IMR-90 (cell line): ENCODE data around the gene BTBD9. TPM values are rescaled to one million over a fixed set of nuclear protein-coding genes. Genes with fewer than 3 reads are reported as not detected.
A peak's percentile ranks its signal among the peaks of the same experiment; 100 is the strongest.

Experiments
- ATAC-seq: fragments of 200-7000 bp; cut with Tn5 transposase; 2 replicates; pipeline ENCODE4 v1.9.1; 2020; ENCODE audit warnings: low read depth, mild to moderate bottlenecking, moderate library complexity
- BruUV-seq: library from RNA; stranded (reverse); fragments of 400-500 nt; replicated peaks from 2 replicates; lab custom pipeline; 2021; lab: Mats Ljungman, UMichigan
- CTCF ChIA-PET: fragments of 300-600 bp; formaldehyde crosslinking; extraction: SDS; loops from one replicate; lab custom pipeline; 2021; ENCODE audit warnings: antibody characterized with exemption; lab: Yijun Ruan, JAX
- POLR2A ChIA-PET: fragments of 300-600 bp; sonication (Branson Sonifier 250); formaldehyde crosslinking; loops from one replicate; lab custom pipeline; 2022; ENCODE audit warnings: antibody characterized with exemption; ENCODE audit not compliant: unreplicated experiment; lab: Charles Lee
- DNase-seq: peaks from one replicate; pipeline ENCODE4 v3.0.0; 2013
- H2AFZ ChIP-seq: replicated peaks from 2 replicates; pipeline ENCODE3; 2013; ENCODE audit warnings: low read length, mild to moderate bottlenecking; ENCODE audit not compliant: poor library complexity
- H2AK5ac ChIP-seq: 2 replicates; pipeline ENCODE4 v1.6.1; 2013; ENCODE audit warnings: low read depth, low read length, inconsistent platforms
- H2AK9ac ChIP-seq: replicated peaks from 2 replicates; pipeline ENCODE3; 2013; ENCODE audit warnings: mild to moderate bottlenecking, low read depth, low read length, moderate library complexity; ENCODE audit not compliant: poor library complexity
- H2BK120ac ChIP-seq: 2 replicates; pipeline ENCODE4 v1.6.1; 2013; ENCODE audit warnings: low read depth, low read length, inconsistent platforms
- H2BK15ac ChIP-seq: 3 replicates; pipeline ENCODE4 v1.6.1; 2013; ENCODE audit warnings: low read depth, low read length, inconsistent platforms
- H2BK20ac ChIP-seq: 2 replicates; pipeline ENCODE4 v1.6.1; 2013; ENCODE audit warnings: low read depth, mild to moderate bottlenecking, inconsistent platforms, low read length, moderate library complexity
- H2BK5ac ChIP-seq: 2 replicates; pipeline ENCODE4 v1.6.1; 2013; ENCODE audit warnings: mild to moderate bottlenecking, low read depth, low read length, inconsistent platforms; ENCODE audit not compliant: poor library complexity, severe bottlenecking
- H3K14ac ChIP-seq: replicated peaks from 2 replicates; pipeline ENCODE4 v1.6.1; 2013; ENCODE audit warnings: low read depth, low read length, inconsistent platforms
- H3K18ac ChIP-seq: 2 replicates; pipeline ENCODE4 v1.6.1; 2013; ENCODE audit warnings: low read depth, low read length, control low read depth
- H3K23ac ChIP-seq: 2 replicates; pipeline ENCODE4 v1.6.1; 2013; ENCODE audit warnings: low read depth, low read length, inconsistent platforms
- H3K27ac ChIP-seq: 2 replicates; pipeline ENCODE4 v1.5.1; 2013; ENCODE audit warnings: mild to moderate bottlenecking, control low read depth, low read length; ENCODE audit not compliant: insufficient read depth
- H3K27me3 ChIP-seq: 2 replicates; pipeline ENCODE4 v1.6.1; 2013; ENCODE audit warnings: low read length; ENCODE audit not compliant: control insufficient read depth, insufficient read depth
- H3K36me3 ChIP-seq: 2 replicates; pipeline ENCODE4 v1.6.1; 2013; ENCODE audit warnings: low read length, mixed read lengths; ENCODE audit not compliant: control insufficient read depth, insufficient read depth
- H3K4ac ChIP-seq: 2 replicates; pipeline ENCODE4 v1.6.1; 2013; ENCODE audit warnings: low read depth, low read length, inconsistent platforms
- H3K4me1 ChIP-seq: 2 replicates; pipeline ENCODE4 v1.6.1; 2013; ENCODE audit warnings: low read length, mixed read lengths; ENCODE audit not compliant: control insufficient read depth, insufficient read depth
- H3K4me2 ChIP-seq: 2 replicates; pipeline ENCODE4 v1.6.1; 2013; ENCODE audit warnings: low read depth, mild to moderate bottlenecking, control low read depth, low read length, moderate library complexity
- H3K4me3 ChIP-seq: 2 replicates; pipeline ENCODE4 v1.5.1; 2013; ENCODE audit warnings: low read depth, mild to moderate bottlenecking, control low read depth, low read length, moderate library complexity; ENCODE audit not compliant: insufficient read depth
- H3K56ac ChIP-seq: 2 replicates; pipeline ENCODE4 v1.6.1; 2013; ENCODE audit warnings: low read length, inconsistent platforms; ENCODE audit not compliant: insufficient read depth; ENCODE audit errors: extremely low read depth
- H3K79me1 ChIP-seq, 2 experiments: 2 replicates each; pipeline ENCODE4 v1.6.1; 2013; ENCODE audit warnings: low read length in 2 of 2, inconsistent platforms in 1 of 2, low read depth in 1 of 2
- H3K9ac ChIP-seq: 2 replicates; pipeline ENCODE4 v1.6.1; 2013; ENCODE audit warnings: low read depth, low read length, control low read depth
- H3K9me1 ChIP-seq: 2 replicates; pipeline ENCODE4 v1.6.1; 2013; ENCODE audit warnings: low read length, inconsistent platforms; ENCODE audit not compliant: insufficient read depth
- H3K9me3 ChIP-seq: 2 replicates; pipeline ENCODE4 v1.6.1; 2013; ENCODE audit warnings: low read length; ENCODE audit not compliant: control insufficient read depth, insufficient read depth
- H4K20me1 ChIP-seq: 2 replicates; pipeline ENCODE4 v1.6.1; 2013; ENCODE audit warnings: low read length, inconsistent platforms; ENCODE audit not compliant: insufficient read depth
- H4K5ac ChIP-seq: 2 replicates; pipeline ENCODE4 v1.6.1; 2013; ENCODE audit warnings: mild to moderate bottlenecking, low read depth, low read length, control low read depth
- H4K8ac ChIP-seq, 2 experiments: 2 replicates each; pipeline ENCODE4 v1.6.1; 2013; ENCODE audit warnings: low read depth in 2 of 2, low read length in 2 of 2, control low read depth in 1 of 2, inconsistent platforms in 1 of 2
- H4K91ac ChIP-seq: 2 replicates; pipeline ENCODE4 v1.6.1; 2013; ENCODE audit warnings: low read depth, low read length, inconsistent platforms; ENCODE audit not compliant: insufficient read depth
- MAFK ChIP-seq: IDR thresholded peaks from 2 replicates; pipeline ENCODE4 v1.6.1; 2012; ENCODE audit warnings: low read depth, low read length, improper control_type of control experiment
- RFX5 ChIP-seq: IDR thresholded peaks from 2 replicates; pipeline ENCODE4 v1.8.0; 2012; ENCODE audit warnings: low read depth, mild to moderate bottlenecking, low read length, moderate library complexity
- dilution Hi-C: fragments of 300-500 bp; cut with HindIII; formaldehyde crosslinking; loops from one replicate; pipeline ENCODE4 v1.14.3; 2018; ENCODE audit warnings: low sequenced_read_pairs; ENCODE audit not compliant: unreplicated experiment
- in situ Hi-C: fragments of 300-500 bp; cut with MboI; formaldehyde crosslinking; loops from 3 replicates; pipeline ENCODE4 v1.14.3; 2019; ENCODE audit warnings: low sequenced_read_pairs, inconsistent platforms, mixed read lengths
- intact Hi-C: fragments of 100-400 bp; cut with micrococcal nuclease; formaldehyde crosslinking; loops from 2 replicates; pipeline ENCODE4 v1.10.0; 2022
- polyA plus RNA-seq, 3 experiments: library from polyadenylated mRNA; depleted of rRNA; stranded (reverse); fragments of >200 nt; gene quantifications; 2 replicates each; pipeline ENCODE4 v1.2.3, GENCODE V29; 2012; ENCODE audit warnings: low replicate concordance in 1 of 3
- total RNA-seq: library from RNA; depleted of rRNA; stranded (reverse); fragments of >200 nt; gene quantifications from 2 replicates; pipeline ENCODE4 v1.2.3, GENCODE V29; 2012

Gene BTBD9
- total and polyA plus RNA-seq, 2 of the 4 experiments (the other 2 are of a cell fraction), result 4.1 to 22.0 TPM

DNA sequence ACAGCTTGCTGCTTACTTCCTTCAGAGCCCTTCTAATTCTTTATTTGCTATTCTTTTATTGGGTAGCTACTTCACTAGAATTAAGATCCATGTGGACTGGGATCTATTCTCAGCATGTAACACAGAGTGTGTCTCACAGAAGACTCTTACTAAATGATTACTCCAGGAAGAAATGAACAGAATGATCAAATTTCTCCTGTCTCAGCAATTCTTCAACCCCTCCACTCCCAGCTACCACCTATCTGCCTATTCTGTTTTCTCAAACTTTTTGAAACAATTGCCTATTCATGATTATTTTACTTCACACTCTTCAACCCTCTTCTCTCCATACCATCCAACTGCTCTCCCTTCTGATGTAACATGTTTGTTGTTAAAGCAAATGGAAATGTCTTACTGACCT is 132.6 kb downstream of the BTBD9 start:
- H3K27ac ChIP-seq, result no peak overlapping the region
- peaks cover 8% of the 10 kb centered on the region for H3K4me1 ChIP-seq
- BruUV-seq, result no TSS peak
- dilution Hi-C loops, result no loop called here
- ATAC-seq, result no peak
- H2BK20ac ChIP-seq, result no peak overlapping the region
- H4K91ac ChIP-seq, result no peak overlapping the region
- no peak overlapping the region for H2AK5ac ChIP-seq
- in situ Hi-C loops, result no loop called here
- no peak overlapping the region for H3K23ac ChIP-seq
- no peak overlapping the region for H2BK5ac ChIP-seq
- DNase-seq, result no peak
- H3K14ac ChIP-seq, result no peak overlapping the region
- peaks cover 11% of the 10 kb centered on the region; the same call in 1 of the 2 replicates for H4K20me1 ChIP-seq
- H3K9me1 ChIP-seq, result peaks cover 6% of the 10 kb centered on the region
- no peaks in the 10 kb centered on the region for H3K36me3 ChIP-seq
- no peak overlapping the region for H3K56ac ChIP-seq
- no peak overlapping the region for H4K5ac ChIP-seq
- H3K18ac ChIP-seq, result no peak overlapping the region
- POLR2A ChIA-PET, result no interaction called here
- H3K4ac ChIP-seq, result no peak overlapping the region
- H3K9me3 ChIP-seq, result no peaks in the 10 kb centered on the region
- 0 out of 2 replicates have a peak, but pooled peaks have one; percentile 37 for TF ChIP-seq MAFK
- TF ChIP-seq RFX5, result no peak
- no peak overlapping the region for H3K9ac ChIP-seq
- no peak overlapping the region for H3K4me3 ChIP-seq
- H2BK120ac ChIP-seq, result no peak overlapping the region
- intact Hi-C loops, result no loop called here
- no peaks in the 10 kb centered on the region for H3K27me3 ChIP-seq
- H3K4me2 ChIP-seq, result no peak overlapping the region
- H2AFZ ChIP-seq, result no peak overlapping the region
- H4K8ac ChIP-seq, result no peak overlapping the region
- CTCF ChIA-PET, result interaction anchor here (0.9 to 1.0 kb wide), 2 partner anchors 14 to 62 kb away, joined by 3 read pairs; no protein-coding TSS in a partner anchor
- no peak overlapping the region for H2AK9ac ChIP-seq
- no peak overlapping the region for H2BK15ac ChIP-seq
- peaks cover 2 to 7% of the 10 kb centered on the region in 2 experiments; a peak in 1 of 4 replicates for H3K79me1 ChIP-seq
